ENCODE measurements around the gene GEMIN2. TPM values are rescaled to one million over a fixed set of nuclear protein-coding genes. Genes with fewer than 3 reads are reported as not detected.
"Not testable (repeated sequence)": the region's sequence is repeated elsewhere in the genome, so short reads cannot be mapped to it uniquely, and the experiment has no call there.

The GEMIN2 gene
- total RNA-seq, 1 donor from 2014 or later, result 5.1 TPM

DNA sequence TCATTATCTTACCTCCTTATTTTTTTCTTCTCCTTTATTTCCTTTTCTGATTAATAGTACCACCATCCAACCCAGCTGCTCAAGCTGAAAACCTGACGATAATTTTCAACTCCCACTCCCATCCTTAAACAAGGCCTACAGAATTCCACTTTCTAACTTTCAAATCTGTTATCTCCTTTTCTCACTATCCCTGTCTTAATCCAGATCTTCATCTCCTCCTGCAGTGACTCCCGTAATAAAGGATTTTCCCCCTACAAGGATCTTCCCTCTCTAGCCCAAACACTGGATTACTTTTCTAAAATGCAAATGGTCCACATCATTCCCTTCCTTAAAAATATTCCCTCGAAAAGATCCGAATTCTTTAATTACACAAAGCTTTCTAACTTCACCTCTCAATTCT is 54.5 kb downstream of the GEMIN2 start:
- intact Hi-C loops (cut with DNase I), result no loop called here
- ATAC-seq (ENCODE audit: poor library complexity) (no peak), DNase-seq (no peak)

DNA sequence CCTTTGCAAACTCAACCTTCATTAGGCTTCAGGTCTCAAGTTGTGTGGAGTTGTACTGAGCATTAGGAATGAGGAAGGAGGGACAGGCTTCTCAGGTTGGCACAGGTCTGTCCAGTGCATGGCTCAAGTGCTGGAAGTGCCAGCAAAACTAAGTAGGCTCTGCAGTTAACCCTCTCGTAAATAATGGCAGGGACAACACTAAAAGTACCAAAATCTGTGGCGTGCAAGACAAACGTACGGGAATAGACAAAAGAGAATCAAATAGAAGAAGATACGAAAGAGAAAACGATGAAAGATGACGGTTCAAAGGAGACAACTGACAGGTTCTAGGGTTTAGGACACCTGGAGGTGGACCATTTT is 55.4 kb downstream of the GEMIN2 start:
- DNase-seq (no peak), ATAC-seq (ENCODE audit: poor library complexity) (peak; percentile 52)
- intact Hi-C loops (cut with DNase I), result no loop called here

DNA sequence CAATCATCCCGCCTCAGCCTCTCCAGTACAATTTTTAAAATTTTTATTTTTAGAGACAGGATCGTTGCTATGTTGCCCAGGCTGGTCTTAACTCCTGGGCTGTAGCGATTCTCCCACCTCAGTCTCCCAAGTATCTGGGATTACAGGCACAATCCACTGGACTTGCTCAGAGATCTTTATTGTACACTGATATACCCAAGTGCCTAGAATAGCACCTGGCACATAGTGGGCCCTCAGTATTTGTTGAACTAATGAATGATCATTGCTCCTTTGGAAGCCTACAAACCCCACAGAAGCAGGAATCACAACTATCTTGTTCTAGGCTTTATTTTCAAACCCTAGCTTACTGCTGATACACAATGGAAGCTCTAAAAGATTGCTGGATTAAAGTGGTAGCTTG is 59.1 kb downstream of the GEMIN2 start:
- intact Hi-C loops (cut with DNase I), result no loop called here
- DNase-seq (no peak), ATAC-seq (ENCODE audit: poor library complexity) (no peak)

DNA sequence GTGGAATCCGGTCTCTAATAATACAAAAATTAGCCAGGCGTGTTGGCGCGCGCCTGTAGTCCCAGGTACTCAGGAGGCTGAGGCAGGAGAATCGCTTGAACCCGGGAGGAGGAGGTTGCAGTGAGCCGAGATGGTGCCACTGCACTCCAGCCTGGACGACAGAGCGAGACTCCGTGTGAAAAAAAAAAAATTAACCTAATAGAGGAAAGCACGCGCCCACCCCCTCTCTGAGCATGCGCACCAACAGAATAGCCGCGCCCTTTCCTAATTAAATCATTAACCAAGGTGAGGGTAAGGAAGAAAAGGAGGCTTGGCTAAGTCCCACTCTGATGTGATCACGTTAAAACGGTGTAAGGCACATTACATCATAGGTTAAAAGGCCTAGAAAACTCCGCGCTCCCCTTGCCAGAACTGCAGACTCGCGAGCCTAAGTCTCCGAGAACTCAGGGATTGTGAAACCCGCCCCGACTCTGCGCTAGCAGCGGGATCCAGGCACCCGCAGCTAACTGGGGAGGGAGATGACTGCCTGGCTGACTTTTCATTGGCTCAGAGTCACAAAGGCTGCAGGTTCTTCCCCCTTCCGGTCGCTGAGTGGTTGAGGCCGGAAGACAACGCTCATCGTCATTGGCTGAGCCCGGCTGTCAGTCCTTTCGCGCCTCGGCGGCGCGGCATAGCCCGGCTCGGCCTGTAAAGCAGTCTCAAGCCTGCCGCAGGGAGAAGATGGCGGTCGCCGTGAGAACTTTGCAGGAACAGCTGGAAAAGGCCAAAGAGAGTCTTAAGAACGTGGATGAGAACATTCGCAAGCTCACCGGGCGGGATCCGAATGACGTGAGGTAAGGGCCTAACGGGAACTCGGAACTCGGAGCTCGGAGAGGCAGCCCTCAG is 60.7 kb downstream of the GEMIN2 start, which contains the start of gene PNN:
TSS of gene PNN (plus strand) at position 695 of the 885 bp plus-strand sequence. CDS start at position 721, 26 bp downstream.
- DNase-seq (peak; percentile 97), ATAC-seq (ENCODE audit: poor library complexity) (peak; percentile 96)
- intact Hi-C loops (cut with DNase I), result no loop called here

DNA sequence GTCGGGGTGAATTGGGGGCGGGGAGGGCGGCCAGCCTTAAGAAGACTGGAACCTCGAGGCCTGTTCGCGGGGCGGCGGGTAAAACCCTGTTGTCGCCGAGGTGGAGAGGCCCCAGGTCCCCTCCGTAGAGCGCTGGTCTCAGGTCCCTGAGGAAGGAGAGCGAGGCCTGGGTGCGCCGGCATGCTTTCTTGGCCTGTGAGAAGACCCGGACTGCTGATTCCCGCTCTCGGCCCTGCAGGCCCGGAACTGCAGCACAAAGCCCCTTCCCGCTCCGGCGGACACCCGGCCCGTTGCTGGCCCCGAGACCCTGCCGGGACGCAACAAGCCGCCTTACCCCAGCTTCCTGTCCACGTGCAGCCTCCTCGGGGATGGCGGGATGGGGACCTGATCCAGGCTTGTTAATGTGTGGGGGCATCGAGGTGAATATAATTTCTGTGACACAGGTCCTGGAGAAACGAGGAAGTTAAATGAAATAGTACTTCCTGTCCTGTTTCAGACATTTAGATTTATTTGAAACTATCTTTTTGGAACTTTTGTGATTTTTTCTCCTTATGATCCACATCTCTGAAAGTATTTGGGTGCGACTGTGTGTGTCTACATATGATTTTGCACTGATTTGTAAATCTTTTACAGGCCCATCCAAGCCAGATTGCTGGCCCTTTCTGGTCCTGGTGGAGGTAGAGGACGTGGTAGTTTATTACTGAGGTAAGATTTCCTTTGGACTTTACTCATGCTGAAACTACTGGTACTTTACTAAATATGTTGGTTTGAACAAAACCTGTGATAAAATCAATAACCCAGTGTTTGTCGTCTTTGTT is 61.5 kb downstream of the GEMIN2 start:
- DNase-seq (no peak), ATAC-seq (ENCODE audit: poor library complexity) (peak; percentile 26)
- intact Hi-C loops (cut with DNase I), result no loop called here

DNA sequence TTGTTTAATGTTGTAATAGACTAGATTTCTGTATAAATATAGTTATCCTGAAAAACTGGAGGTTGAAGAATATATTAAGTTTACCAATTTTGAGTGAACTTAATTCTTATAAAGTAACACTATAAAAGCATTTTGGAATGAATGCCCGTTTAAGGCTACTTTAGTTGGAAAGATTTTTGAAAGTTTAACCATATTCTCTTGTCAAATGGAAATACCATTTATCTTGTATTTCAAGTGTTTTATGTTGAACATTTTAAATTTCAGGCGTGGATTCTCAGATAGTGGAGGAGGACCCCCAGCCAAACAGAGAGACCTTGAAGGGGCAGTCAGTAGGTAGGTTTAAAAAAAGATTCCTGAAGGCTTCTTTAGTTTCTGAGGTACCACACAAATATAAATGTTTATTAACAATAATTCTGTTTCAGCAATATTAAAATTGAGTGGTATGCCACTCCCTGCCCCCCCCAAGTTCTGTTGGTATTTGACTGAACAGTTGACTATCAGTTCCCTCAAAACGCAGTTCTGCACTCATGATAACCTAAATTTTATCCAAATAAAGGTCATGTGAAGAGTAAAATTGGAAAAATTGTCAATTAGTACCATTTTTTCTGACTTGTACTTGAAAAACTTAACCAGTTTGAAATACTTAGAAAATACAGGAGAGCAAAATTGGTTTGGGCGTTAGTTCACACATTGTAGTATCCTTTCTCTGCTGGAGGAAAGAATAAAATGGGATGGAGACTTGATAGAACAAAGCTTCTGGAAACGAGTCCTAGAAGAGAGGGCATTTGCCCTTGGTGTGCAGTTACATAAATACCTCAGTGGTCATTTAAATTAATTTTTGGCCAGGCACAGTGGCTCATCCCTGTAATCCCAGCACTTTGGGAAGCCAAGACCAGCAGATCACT is 62.4 kb downstream of the GEMIN2 start:
- intact Hi-C loops (cut with DNase I), result no loop called here
- no peak for ATAC-seq (ENCODE audit: poor library complexity)

DNA sequence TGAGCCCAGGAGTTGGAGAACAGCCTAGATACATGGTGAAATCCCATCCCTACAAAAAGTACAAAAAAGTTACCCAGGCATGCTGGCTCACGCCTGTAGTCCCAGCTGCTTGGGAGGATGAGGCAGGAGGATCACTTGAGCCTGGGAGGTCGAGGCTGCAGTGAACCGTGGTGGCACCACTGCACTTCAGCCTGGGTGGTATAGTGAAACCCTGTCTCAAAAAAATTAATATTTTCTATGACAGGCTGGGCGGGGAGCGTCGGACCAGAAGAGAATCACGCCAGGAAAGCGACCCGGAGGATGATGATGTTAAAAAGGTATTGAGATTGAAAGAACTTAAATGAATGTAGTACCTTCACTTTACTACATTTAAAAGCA is 63.0 kb downstream of the GEMIN2 start:
- DNase-seq, result no peak
- ATAC-seq (ENCODE audit: poor library complexity), result no peak
- intact Hi-C loops (cut with DNase I), result no loop called here

More for the DNA sequence above, 62.4 kb downstream of the GEMIN2 start:
- DNase-seq, result no peak

DNA sequence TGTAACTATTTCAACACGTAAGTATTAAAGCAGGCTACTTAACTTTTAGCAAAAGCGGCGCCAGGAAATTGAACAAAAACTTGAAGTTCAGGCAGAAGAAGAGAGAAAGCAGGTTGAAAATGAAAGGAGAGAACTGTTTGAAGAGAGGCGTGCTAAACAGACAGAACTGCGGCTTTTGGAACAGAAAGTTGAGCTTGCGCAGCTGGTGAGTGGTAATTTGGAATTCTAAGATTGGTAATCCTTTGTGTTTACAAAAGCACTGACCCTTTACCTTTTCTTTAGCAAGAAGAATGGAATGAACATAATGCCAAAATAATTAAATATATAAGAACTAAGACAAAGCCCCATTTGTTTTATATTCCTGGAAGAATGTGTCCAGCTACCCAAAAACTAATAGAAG is 64.9 kb downstream of the GEMIN2 start:
- intact Hi-C loops (cut with DNase I), result no loop called here
- no peak for ATAC-seq (ENCODE audit: poor library complexity)
- DNase-seq, result no peak

DNA sequence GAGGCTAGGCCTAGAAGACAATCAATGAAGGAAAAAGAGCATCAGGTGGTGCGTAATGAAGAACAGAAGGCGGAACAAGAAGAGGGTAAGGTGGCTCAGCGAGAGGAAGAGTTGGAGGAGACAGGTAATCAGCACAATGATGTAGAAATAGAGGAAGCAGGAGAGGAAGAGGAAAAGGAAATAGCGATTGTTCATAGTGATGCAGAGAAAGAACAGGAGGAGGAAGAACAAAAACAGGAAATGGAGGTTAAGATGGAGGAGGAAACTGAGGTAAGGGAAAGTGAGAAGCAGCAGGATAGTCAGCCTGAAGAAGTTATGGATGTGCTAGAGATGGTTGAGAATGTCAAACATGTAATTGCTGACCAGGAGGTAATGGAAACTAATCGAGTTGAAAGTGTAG is 66.4 kb downstream of the GEMIN2 start:
- intact Hi-C loops (cut with DNase I), result loop anchor here (10.0 kb wide), 1 partner anchor 84 kb away; no protein-coding TSS in a partner anchor
- ATAC-seq (ENCODE audit: poor library complexity) (no peak), DNase-seq (no peak)

DNA sequence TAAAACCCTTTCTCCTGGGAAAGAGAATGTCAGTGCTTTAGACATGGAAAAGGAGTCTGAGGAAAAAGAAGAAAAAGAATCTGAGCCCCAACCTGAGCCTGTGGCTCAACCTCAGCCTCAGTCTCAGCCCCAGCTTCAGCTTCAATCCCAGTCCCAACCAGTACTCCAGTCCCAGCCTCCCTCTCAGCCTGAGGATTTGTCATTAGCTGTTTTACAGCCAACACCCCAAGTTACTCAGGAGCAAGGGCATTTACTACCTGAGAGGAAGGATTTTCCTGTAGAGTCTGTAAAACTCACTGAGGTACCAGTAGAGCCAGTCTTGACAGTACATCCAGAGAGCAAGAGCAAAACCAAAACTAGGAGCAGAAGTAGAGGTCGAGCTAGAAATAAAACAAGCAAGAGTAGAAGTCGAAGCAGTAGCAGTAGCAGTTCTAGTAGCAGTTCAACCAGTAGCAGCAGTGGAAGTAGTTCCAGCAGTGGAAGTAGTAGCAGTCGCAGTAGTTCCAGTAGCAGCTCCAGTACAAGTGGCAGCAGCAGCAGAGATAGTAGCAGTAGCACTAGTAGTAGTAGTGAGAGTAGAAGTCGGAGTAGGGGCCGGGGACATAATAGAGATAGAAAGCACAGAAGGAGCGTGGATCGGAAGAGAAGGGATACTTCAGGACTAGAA is 67.0 kb downstream of the GEMIN2 start:
- ATAC-seq (ENCODE audit: poor library complexity), result no peak
- DNase-seq, result no peak
- intact Hi-C loops (cut with DNase I), result loop anchor here (10.0 kb wide), 1 partner anchor 84 kb away; no protein-coding TSS in a partner anchor

DNA sequence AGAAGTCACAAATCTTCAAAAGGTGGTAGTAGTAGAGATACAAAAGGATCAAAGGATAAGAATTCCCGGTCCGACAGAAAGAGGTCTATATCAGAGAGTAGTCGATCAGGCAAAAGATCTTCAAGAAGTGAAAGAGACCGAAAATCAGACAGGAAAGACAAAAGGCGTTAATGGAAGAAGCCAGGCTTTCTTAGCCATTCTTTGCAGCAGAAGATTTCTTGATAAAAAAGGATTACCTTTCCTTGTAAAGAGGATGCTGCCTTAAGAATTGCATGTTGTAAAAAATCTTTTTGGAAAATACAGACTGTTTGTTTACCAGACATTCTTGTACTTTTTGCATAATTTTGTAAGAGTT is 67.5 kb downstream of the GEMIN2 start:
- ATAC-seq (ENCODE audit: poor library complexity) (no peak), DNase-seq (no peak)
- intact Hi-C loops (cut with DNase I), result loop anchor here (10.0 kb wide), 1 partner anchor 83 kb away; no protein-coding TSS in a partner anchor

DNA sequence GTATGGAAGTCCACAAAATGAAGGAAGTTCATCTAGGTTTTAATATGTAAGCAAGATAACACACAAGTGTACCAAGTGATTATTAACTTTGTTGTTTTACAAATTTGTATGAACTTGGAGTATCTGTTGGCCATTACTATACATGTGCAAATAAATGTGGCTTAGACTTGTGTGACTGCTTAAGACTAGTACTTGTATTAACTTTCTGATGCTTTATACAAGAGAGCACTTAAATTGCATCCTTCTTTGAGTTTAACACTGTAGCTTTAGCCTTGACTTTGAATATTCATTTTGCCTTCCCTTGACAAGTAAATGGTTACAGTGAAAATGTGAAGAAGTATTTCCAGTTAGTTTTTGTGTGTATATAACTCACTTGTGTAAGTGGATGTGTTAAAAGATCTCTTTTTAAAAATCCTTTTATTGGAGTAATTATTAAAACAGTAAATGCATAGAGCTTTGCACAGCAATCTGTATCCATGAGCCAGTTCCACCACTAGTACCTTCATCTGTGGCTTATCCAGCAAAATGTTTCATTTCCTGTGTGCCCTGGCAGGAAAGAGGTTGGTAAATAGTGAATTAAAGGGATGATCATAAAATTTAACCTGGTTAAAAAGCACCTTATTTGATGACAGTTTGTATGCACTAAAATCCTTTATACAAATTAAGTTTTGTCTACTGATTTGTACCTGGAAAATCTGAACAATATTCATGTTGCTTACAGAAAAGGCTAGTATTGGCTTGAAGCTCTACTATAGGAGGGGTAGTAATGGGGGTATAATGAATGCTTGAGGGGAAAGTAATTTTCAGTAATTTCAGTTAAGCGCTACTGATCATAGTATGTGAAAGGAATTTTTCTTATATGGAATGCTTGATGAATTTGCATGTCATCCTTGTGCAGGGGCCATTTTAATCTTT is 68.9 kb downstream of the GEMIN2 start:
- ATAC-seq (ENCODE audit: poor library complexity) (no peak), DNase-seq (no peak)
- intact Hi-C loops (cut with DNase I), result loop anchor here (10.0 kb wide), 1 partner anchor 82 kb away; no protein-coding TSS in a partner anchor

DNA sequence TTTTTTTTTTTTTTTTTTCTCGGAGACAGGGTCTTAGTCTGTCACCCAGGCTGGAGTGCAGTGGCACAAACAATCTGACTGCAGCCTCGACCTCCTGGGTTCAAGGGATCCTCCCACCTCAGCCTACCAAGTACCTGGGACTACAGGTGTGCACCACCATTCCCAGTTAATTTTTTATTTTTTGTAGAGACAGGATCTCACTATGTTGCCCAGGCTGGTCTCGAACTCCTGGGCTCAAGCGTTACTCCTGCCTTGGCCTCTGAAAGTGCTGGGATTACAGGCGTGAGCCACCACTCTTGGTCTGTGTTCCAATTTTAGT is 69.5 kb downstream of the GEMIN2 start:
- not testable (repeated sequence) for ATAC-seq (ENCODE audit: poor library complexity); DNase-seq
- intact Hi-C loops (cut with DNase I), result loop anchor here (10.0 kb wide), 1 partner anchor 81 kb away; no protein-coding TSS in a partner anchor

DNA sequence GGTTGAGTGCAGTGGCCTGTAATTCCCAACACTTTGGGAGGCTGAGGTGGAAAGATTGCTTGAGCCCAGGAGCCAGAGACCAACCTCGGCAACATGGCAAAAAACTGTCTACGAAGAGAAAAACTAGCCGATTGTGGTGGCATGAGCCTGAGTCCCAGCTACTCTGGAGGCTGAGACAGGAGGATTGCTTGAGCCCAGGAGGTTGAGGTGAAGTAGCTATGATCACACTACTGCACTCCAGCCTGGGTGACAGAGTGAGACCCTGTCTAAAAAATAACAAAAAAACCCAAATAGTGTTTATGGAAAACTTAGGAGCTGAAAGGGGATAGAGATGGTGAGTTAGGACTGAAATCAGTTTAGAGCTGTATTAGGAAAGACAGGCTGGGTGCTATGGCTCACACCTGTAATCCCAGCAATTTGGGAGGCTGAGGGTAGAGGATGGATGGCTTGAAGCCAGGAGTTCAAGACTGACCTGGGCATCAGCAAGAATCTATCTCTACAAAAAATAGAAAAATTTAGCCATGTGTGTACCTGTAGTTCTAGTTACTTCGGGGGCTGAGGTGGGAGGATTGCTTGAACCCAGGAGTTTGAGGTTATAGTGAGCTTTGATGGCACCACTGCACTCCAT is 70.6 kb downstream of the GEMIN2 start:
- intact Hi-C loops (cut with DNase I), result loop anchor here (10.0 kb wide), 1 partner anchor 80 kb away; no protein-coding TSS in a partner anchor
- no peak for ATAC-seq (ENCODE audit: poor library complexity)
- no peak for DNase-seq

DNA sequence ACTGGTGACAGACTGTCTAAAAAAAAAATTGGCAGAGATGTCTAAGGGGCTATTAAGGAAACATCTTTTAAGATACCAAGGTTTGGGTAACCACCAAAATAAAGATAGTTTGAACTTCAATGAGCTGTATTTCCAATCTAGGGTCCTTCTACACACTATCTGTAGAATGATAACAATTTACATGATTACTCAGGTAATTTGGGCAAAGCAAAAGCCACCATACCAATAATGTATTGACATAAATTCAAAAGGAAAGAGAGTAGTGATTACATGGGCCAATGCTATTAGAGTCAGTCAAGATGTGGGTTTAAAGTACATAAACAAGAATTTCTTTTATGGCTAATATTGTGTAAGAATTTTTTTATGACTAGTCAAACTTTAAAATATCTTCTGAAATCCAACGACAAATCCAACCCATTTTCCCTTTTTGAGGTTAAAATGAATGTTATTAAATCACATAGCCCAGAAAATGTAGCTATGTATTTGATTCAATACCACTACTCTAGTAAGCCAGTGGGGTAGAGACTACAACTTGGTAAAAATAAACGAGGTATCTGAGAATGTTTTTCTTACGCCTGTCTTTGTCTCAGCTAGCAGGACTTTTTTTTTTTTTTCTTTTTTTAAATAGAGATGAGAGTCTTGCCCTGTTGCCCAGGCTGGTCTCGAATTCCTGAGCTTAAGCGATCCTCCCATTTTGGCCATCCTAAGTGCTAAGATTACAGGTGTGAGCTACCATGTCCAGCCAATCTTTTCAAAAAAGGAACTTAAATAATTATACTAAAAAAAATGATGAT is 71.3 kb downstream of the GEMIN2 start:
- intact Hi-C loops (cut with DNase I), result loop anchor here (10.0 kb wide), 1 partner anchor 79 kb away; no protein-coding TSS in a partner anchor
- ATAC-seq (ENCODE audit: poor library complexity), result no peak
- no peak for DNase-seq

All from Right ventricle myocardium superior (tissue), 1 donor.